B cell (primary cell): ENCODE results near the gene MTX1. TPM values are rescaled to one million over a fixed set of nuclear protein-coding genes. Genes with fewer than 3 reads are reported as not detected.

Experiments used
- ATAC-seq: fragments of 200-7000 bp; cut with Tn5 transposase; one replicate; pipeline ENCODE4 v1.10.0; 2021; ENCODE audit warnings: low read depth, mild to moderate bottlenecking, moderate number of reproducible peaks, moderate library complexity
- CTCF ChIA-PET: fragments of 350-600 bp; sonication (Branson Sonifier 250); formaldehyde crosslinking; loops from one replicate; lab custom pipeline; 2021; ENCODE audit warnings: antibody characterized with exemption, inconsistent platforms; lab: Charles Lee
- POLR2A ChIA-PET: fragments of 350-600 bp; sonication (Branson Sonifier 250); formaldehyde crosslinking; loops from one replicate; lab custom pipeline; 2021; ENCODE audit warnings: antibody characterized with exemption; lab: Charles Lee
- DNase-seq: peaks from one replicate; pipeline ENCODE4 v3.0.0; 2013
- H2AFZ ChIP-seq: 2 replicates; pipeline ENCODE4 v1.6.1; 2012; ENCODE audit warnings: mild to moderate bottlenecking, low read depth, low read length; ENCODE audit not compliant: insufficient read depth, poor library complexity, severe bottlenecking
- H3K27ac ChIP-seq, 2 donors: 1 replicate in 1 of 2; 2 replicates in 1 of 2; pipeline ENCODE4 v1.5.1; 2012 to 2013; ENCODE audit warnings: low read length in 2 of 2, mild to moderate bottlenecking in 2 of 2, moderate library complexity in 1 of 2
- H3K27me3 ChIP-seq, 4 experiments: fragments of 200-600 bp in 1 of 4; sonication (generic) in 1 of 4; replicated peaks in 1 of 4; 1 replicate in 2 of 4; 2 replicates in 2 of 4; pipeline versions ENCODE4 v1.6.1 to v1.7.0; 2013 to 2016; ENCODE audit warnings: low read length in 3 of 4, mild to moderate bottlenecking in 2 of 4, mixed read lengths in 1 of 4, moderate library complexity in 1 of 4; ENCODE audit not compliant: insufficient read depth in 4 of 4, control insufficient read depth in 3 of 4; ENCODE audit errors: control extremely low read depth in 1 of 4
- H3K36me3 ChIP-seq, 2 experiments: replicated peaks in 1 of 2; 1 replicate in 1 of 2; 2 replicates in 1 of 2; pipeline versions ENCODE4 v1.6.1 to v1.7.1; 2013; ENCODE audit warnings: low read length in 1 of 2; ENCODE audit not compliant: insufficient read depth in 2 of 2, control insufficient read depth in 1 of 2; ENCODE audit errors: control extremely low read depth in 1 of 2, extremely low read depth in 1 of 2
- H3K4me1 ChIP-seq, 2 donors: fragments of 200-600 bp in 1 of 2; sonication (generic) in 1 of 2; 1 replicate in 1 of 2; 2 replicates in 1 of 2; pipeline versions ENCODE4 v1.5.1 to v1.6.1; 2013 to 2017; ENCODE audit warnings: low read length in 2 of 2; ENCODE audit not compliant: control insufficient read depth in 2 of 2, insufficient read depth in 2 of 2
- H3K4me2 ChIP-seq: replicated peaks from 2 replicates; pipeline ENCODE3; 2012; ENCODE audit warnings: mild to moderate bottlenecking, low read depth, low read length; ENCODE audit not compliant: poor library complexity, severe bottlenecking
- H3K4me3 ChIP-seq, 5 experiments: fragments of 200-600 bp in 1 of 5; sonication (generic) in 1 of 5; 1 replicate in 3 of 5; 2 replicates in 2 of 5; pipeline versions ENCODE4 v1.5.1 to v1.7.0; 2011 to 2016; ENCODE audit warnings: low read length in 4 of 5, mild to moderate bottlenecking in 4 of 5, low read depth in 2 of 5, control low read depth in 1 of 5, moderate library complexity in 1 of 5; ENCODE audit not compliant: insufficient read depth in 1 of 5; ENCODE audit errors: control extremely low read depth in 1 of 5, extremely low read depth in 1 of 5
- H3K79me2 ChIP-seq: fragments of 200-600 bp; sonication (generic); one replicate; pipeline ENCODE4 v1.6.0; 2016; ENCODE audit warnings: low read length; ENCODE audit not compliant: control insufficient read depth, insufficient read depth
- H3K9ac ChIP-seq: fragments of 200-600 bp; sonication (generic); 2 replicates; pipeline ENCODE4 v1.6.1; 2017; ENCODE audit warnings: mild to moderate bottlenecking, low read length, moderate library complexity
- H3K9me3 ChIP-seq, 3 donors: one replicate each; pipeline versions ENCODE4 v1.6.1 to v1.7.1; 2013; ENCODE audit warnings: low read length in 2 of 3; ENCODE audit not compliant: control insufficient read depth in 2 of 3, insufficient read depth in 1 of 3; ENCODE audit errors: control extremely low read depth in 1 of 3
- H4K20me1 ChIP-seq: 2 replicates; pipeline ENCODE4 v1.6.0; 2012; ENCODE audit warnings: mild to moderate bottlenecking, low read length; ENCODE audit not compliant: insufficient read depth, control insufficient read depth, poor library complexity, severe bottlenecking
- H3K27ac Mint-ChIP-seq: one replicate; pipeline ENCODE4 v1.8.0; 2021; ENCODE audit warnings: mixed read lengths
- H3K27me3 Mint-ChIP-seq: one replicate; pipeline ENCODE4 v1.8.0; 2021; ENCODE audit warnings: mixed read lengths
- H3K4me1 Mint-ChIP-seq: one replicate; pipeline ENCODE4 v1.8.0; 2021; ENCODE audit warnings: mixed read lengths
- H3K4me3 Mint-ChIP-seq: one replicate; pipeline ENCODE4 v1.8.0; 2021; ENCODE audit warnings: mixed read lengths
- H3K9me3 Mint-ChIP-seq: one replicate; pipeline ENCODE4 v1.8.0; 2022; ENCODE audit warnings: mixed read lengths; ENCODE audit not compliant: insufficient read depth
- CTCF ChIP-seq: fragments of 200-600 bp; IDR thresholded peaks from one replicate; pipeline ENCODE4 v1.8.0; 2022; ENCODE audit warnings: antibody characterized with exemption, mild to moderate bottlenecking
- EZH2 ChIP-seq: IDR thresholded peaks from 2 replicates; pipeline ENCODE4 v1.6.1; 2012; ENCODE audit warnings: borderline replicate concordance, low read depth, mild to moderate bottlenecking, moderate library complexity, low read length; ENCODE audit not compliant: insufficient read depth, poor library complexity, severe bottlenecking
- WGBS: methylation state at CpG from one replicate; pipeline ENCODE4 v1.1.5; 2013; ENCODE audit warnings: missing lambda C conversion rate; ENCODE audit not compliant: insufficient coverage; 5-methylcytosine and 5-hydroxymethylcytosine counted together
- intact Hi-C: fragments of 100-400 bp; cut with micrococcal nuclease; formaldehyde crosslinking; loops from one replicate; pipeline ENCODE4 v1.10.0; 2022
- polyA plus RNA-seq: library from polyadenylated mRNA; depleted of rRNA; stranded (reverse); fragments of >200 nt; gene quantifications from 2 replicates; pipeline ENCODE4 v1.2.3, GENCODE V29; 2012
- total RNA-seq, 2 donors: library from RNA; stranded (reverse); fragments of 120-200 nt in 1 of 2; gene quantifications; 1 replicate in 1 of 2; 2 replicates in 1 of 2; pipeline versions ENCODE4 v1.2.3 to v1.2.4, GENCODE V29; 2013 to 2022

Gene MTX1
- total and polyA plus RNA-seq, 2 donors (not counting 1 experiment from before 2014, with no cell fraction given), result 19.0 to 40.4 TPM

GRCh38 chr1:155195201-155196102 lies 13.0 kb upstream of the MTX1 start:
- Mint-ChIP-seq H3K27me3 (no peaks in the 10 kb centered on the region), H3K4me1 (peaks cover 30% of the 10 kb centered on the region), H3K4me3 (peak overlapping the region; percentile 76), H3K9me3 (no peaks in the 10 kb centered on the region), H3K27ac (peak overlapping the region; percentile 41)
- peaks cover 0 to 19% (median 1%) of the 10 kb centered on the region in 4 experiments for H3K27me3 ChIP-seq
- ChIA-PET POLR2A (interaction anchor here (0.5 to 2.2 kb wide), 4 partner anchors 10 to 28 kb away, joined by 3 to 11 read pairs (median 4); no protein-coding TSS in a partner anchor), CTCF (interaction anchor here (0.8 to 7.7 kb wide), 10 partner anchors 9 to 111 kb away, joined by 3 to 196 read pairs (median 13); partner anchors contain the start of genes KRTCAP2, MTX1, THBS3 and TRIM46)
- peak overlapping the region in 3 of 5 experiments; percentile 50 to 74 (median 54) for H3K4me3 ChIP-seq
- peak overlapping the region; percentile 83 for H2AFZ ChIP-seq
- peaks cover 15 to 23% of the 10 kb centered on the region in 2 donors for H3K4me1 ChIP-seq
- H3K4me2 ChIP-seq, result peak overlapping the region; percentile 98
- WGBS, result 65% methylated on average over 10 of the region's 27 CpGs
- H3K9ac ChIP-seq, result no peak overlapping the region
- DNase-seq, result peak; percentile 29
- H3K9me3 ChIP-seq, result peaks cover 0 to 5% (median 0%) of the 10 kb centered on the region in 3 donors
- H3K79me2 ChIP-seq, result no peaks in the 10 kb centered on the region
- H3K27ac ChIP-seq, result no peak overlapping the region
- TF ChIP-seq EZH2 (no peak), CTCF (no peak)
- H3K36me3 ChIP-seq, result no peaks in the 10 kb centered on the region
- ATAC-seq, result no peak
- H4K20me1 ChIP-seq, result no peaks in the 10 kb centered on the region
- intact Hi-C loops, result no loop called here
